Kidney (tissue), 14 donors: Measurements from ENCODE around the gene MICAL2. TPM values are rescaled to one million over a fixed set of nuclear protein-coding genes. Genes with fewer than 3 reads are reported as not detected.

Experiments
- DNase-seq, 5 donors: peaks; one replicate each; pipeline ENCODE4 v3.0.0-alpha.2; 2013 to 2020
- FAIRE-seq: peaks from 2 replicates; lab custom pipeline; 2012; peaks lifted over from hg19 to GRCh38; lab: Jason Lieb, UNC
- H3K27ac ChIP-seq, 2 donors: one replicate each; pipeline ENCODE4 v1.7.0; 2013; ENCODE audit warnings: low read depth in 2 of 2, low read length in 2 of 2, inconsistent platforms in 1 of 2
- H3K27me3 ChIP-seq: one replicate; pipeline ENCODE4 v1.7.1; 2013; ENCODE audit warnings: low read length, inconsistent platforms; ENCODE audit not compliant: control insufficient read depth, insufficient read depth
- H3K36me3 ChIP-seq, 3 donors: one replicate each; pipeline versions ENCODE4 v1.7.0 to v1.7.1; 2013; ENCODE audit warnings: low read length in 3 of 3, control low read depth in 1 of 3, inconsistent platforms in 1 of 3; ENCODE audit not compliant: insufficient read depth in 3 of 3, control insufficient read depth in 2 of 3
- H3K4me1 ChIP-seq, 3 donors: one replicate each; pipeline versions ENCODE4 v1.7.0 to v1.7.1; 2013; ENCODE audit warnings: low read length in 3 of 3, inconsistent platforms in 1 of 3, low read depth in 1 of 3; ENCODE audit not compliant: control insufficient read depth in 2 of 3, insufficient read depth in 2 of 3
- H3K4me3 ChIP-seq, 3 donors: one replicate each; pipeline versions ENCODE4 v1.7.0 to v1.8.1; 2013; ENCODE audit warnings: low read length in 3 of 3, control low read depth in 1 of 3, inconsistent platforms in 1 of 3
- H3K9ac ChIP-seq, 3 donors: one replicate each; pipeline versions ENCODE4 v1.7.0 to v1.7.1; 2013; ENCODE audit warnings: low read length in 3 of 3, control low read depth in 1 of 3, inconsistent platforms in 1 of 3
- H3K9me3 ChIP-seq, 3 donors: one replicate each; pipeline versions ENCODE4 v1.7.0 to v1.7.1; 2013; ENCODE audit warnings: low read length in 3 of 3, control low read depth in 1 of 3, inconsistent platforms in 1 of 3; ENCODE audit not compliant: control insufficient read depth in 2 of 3, insufficient read depth in 1 of 3
- CTCF ChIP-seq: IDR thresholded peaks from 3 replicates; pipeline ENCODE4 v1.5.1; 2012; ENCODE audit warnings: mild to moderate bottlenecking, moderate library complexity, borderline replicate concordance; ENCODE audit not compliant: insufficient read depth; ENCODE audit errors: extremely low read depth
- intact Hi-C: fragments of 100-400 bp; cut with DNase I; formaldehyde crosslinking; loops from one replicate; pipeline ENCODE4 v1.11.1; 2022
- polyA plus RNA-seq: library from polyadenylated mRNA; stranded (reverse); fragments of 350-450 nt; fragmentation: Illumina TruSeq; extraction: RNeasy Lipid Tissue Mini Kit (QIAGEN cat#74804); gene quantifications from one replicate; pipeline ENCODE4 v1.2.3, GENCODE V29; 2014; ENCODE audit warnings: low read depth, low replicate concordance; ENCODE audit not compliant: insufficient read depth
- total RNA-seq: library from RNA; stranded (reverse); fragmentation: NEBNext Ultra II Directional; extraction: Animal tissue kit (Norgen Biotek cat#: 25700); gene quantifications from one replicate; pipeline ENCODE4 v1.2.1, GENCODE V29; 2021
- donor health status: control.
- donor health status: control.
- donor health status: control.
- donor health status: control.
- donor health status: control.
- donor health status: DM: yes; HTN: yes; CAD: no.
- donor health status: Normal renal cell carcinoma (clear cell type).

The MICAL2 gene
- total and polyA plus RNA-seq, 2 donors from 2014 or later: 7.8 to 64.5 TPM

DNA sequence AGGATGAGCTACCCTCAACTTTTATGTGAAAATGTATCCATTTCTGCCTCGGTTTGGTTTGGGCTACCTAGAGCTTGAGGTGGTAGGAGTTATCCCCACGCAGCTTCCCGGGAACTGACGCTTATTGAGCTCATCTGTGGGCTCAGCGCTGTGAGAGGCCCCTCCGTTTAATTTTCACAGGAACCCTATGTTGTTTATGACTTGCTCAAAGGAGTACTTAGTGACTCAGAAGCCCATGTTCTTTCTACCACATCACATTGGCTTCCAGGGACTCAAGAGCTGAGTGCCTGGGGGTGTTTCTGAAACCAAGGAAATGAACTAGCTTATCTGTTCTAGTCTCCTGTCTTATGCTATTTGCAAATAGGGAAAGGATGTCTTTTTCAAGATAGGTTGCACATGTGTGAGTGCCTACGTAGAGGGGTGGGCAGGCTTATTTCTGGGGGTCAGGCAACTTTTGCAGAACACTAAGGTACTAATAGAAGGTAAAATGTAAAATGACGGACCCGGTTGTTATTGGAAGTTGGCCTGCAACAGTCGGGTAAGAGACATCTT, 40.5 kb downstream of the MICAL2 start:
- DNase-seq (peak in 1 of 5 donors; percentile 10), FAIRE-seq (no peak)
- no peak for TF ChIP-seq CTCF
- no peak overlapping the region for H3K9ac ChIP-seq
- no peaks in the 10 kb centered on the region for H3K36me3 ChIP-seq
- intact Hi-C loops: no loop called here
- H3K4me1 ChIP-seq: no peaks in the 10 kb centered on the region
- H3K4me3 ChIP-seq: no peak overlapping the region
- no peaks in the 10 kb centered on the region for H3K9me3 ChIP-seq
- H3K27ac ChIP-seq: no peak overlapping the region
- H3K27me3 ChIP-seq: no peaks in the 10 kb centered on the region

DNA sequence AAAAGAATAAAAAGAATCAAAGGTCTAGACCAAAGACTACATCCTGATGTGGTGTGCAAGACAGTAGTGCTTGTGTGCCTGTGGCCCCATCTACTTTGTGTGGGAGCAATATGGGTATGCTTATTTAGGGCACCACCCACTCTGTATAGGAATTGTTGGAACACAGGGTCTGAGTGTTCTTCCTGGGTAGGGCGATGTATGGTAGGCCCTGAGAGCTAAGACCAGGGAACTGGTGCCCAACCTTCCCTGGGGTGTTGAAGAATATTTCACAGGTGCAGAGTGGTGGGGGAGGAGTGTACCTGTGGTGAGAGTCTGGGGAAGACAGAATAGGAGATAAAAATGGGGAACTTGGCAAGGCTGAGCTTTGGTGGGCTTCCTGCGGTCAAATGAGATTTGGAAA, 41.9 kb downstream of the MICAL2 start:
- TF ChIP-seq CTCF: no peak
- H3K27me3 ChIP-seq: no peaks in the 10 kb centered on the region
- H3K4me1 ChIP-seq: peaks cover 0 to 4% (median 0%) of the 10 kb centered on the region in 3 donors
- no peak overlapping the region for H3K4me3 ChIP-seq
- H3K27ac ChIP-seq: no peak overlapping the region
- intact Hi-C loops: no loop called here
- H3K9me3 ChIP-seq: no peaks in the 10 kb centered on the region
- no peak overlapping the region for H3K9ac ChIP-seq
- DNase-seq (no peak), FAIRE-seq (no peak)
- H3K36me3 ChIP-seq: no peaks in the 10 kb centered on the region

- no peak for TF ChIP-seq CTCF
- no peak overlapping the region for H3K27ac ChIP-seq
- H3K4me3 ChIP-seq: no peak overlapping the region
- DNase-seq (no peak), FAIRE-seq (no peak)
- intact Hi-C loops: no loop called here
- H3K9me3 ChIP-seq: no peaks in the 10 kb centered on the region
- H3K27me3 ChIP-seq: no peaks in the 10 kb centered on the region
- peaks cover 0 to 12% (median 4%) of the 10 kb centered on the region in 3 donors for H3K4me1 ChIP-seq
- H3K36me3 ChIP-seq: no peaks in the 10 kb centered on the region
- no peak overlapping the region for H3K9ac ChIP-seq
These were observed 44.7 kb downstream of the MICAL2 start for GRCh38 chr11:12154871-12155668.
